Measurements from ENCODE around the gene CHRM5.

The CHRM5 gene

DNA sequence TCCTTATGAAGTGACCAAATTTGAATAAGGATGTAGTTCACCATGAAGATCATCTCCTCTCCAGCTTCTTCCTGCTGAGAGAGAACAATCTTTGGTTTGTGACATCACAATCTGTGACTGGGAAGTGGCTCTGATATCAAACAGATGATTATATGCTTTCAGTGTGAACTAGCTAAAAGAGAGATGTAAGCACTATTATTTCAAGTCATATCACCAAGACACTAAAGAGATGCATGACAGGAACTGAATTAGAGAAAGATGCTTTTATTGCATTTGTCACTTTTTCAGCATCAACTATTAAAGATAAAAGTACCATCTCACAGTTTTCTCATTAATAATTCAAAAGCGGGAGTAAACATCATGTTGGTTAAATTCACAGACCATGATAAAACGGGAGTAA, 3.5 kb downstream of the CHRM5 start:
- TF ChIP-seq EZH2phosphoT487 (IDR thresholded peaks at IDR 0.05; ENCODE audit: low read length) (no peak), EZH2 (optimal IDR thresholded peaks at IDR 0.05; ENCODE audit: low read depth, low read length) (no peak)
- TF ChIP-seq, protein P1, sequence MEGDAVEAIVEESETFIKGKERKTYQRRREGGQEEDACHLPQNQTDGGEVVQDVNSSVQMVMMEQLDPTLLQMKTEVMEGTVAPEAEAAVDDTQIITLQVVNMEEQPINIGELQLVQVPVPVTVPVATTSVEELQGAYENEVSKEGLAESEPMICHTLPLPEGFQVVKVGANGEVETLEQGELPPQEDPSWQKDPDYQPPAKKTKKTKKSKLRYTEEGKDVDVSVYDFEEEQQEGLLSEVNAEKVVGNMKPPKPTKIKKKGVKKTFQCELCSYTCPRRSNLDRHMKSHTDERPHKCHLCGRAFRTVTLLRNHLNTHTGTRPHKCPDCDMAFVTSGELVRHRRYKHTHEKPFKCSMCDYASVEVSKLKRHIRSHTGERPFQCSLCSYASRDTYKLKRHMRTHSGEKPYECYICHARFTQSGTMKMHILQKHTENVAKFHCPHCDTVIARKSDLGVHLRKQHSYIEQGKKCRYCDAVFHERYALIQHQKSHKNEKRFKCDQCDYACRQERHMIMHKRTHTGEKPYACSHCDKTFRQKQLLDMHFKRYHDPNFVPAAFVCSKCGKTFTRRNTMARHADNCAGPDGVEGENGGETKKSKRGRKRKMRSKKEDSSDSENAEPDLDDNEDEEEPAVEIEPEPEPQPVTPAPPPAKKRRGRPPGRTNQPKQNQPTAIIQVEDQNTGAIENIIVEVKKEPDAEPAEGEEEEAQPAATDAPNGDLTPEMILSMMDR (IDR thresholded peaks at IDR 0.05; ENCODE audit: low read length), result no peak

DNA sequence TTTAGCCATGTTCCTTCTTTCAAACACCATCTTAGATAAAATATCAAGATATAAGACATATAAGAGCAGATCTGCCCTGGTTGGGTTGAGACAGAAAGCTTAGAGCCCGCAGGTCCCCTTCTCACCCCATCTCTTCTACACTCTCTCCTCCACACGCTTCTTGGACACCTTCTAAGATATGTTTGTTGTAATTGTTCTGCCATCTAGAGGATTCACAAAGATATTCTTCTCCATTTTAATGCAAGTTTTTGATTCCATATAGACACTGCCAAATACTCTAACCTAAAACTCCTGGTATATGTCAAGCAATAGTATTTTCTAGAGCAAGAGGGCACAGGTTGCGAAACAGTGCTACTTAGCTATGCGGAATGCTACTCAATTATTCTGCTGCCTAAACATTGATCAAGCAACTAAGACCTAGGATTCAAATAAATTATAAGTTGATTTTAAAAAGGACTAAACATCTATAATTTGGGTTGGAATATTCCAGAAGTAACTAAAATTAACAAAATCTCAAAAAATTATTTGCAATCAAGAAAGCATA, 6.8 kb downstream of the CHRM5 start:
- TF ChIP-seq, protein P1 (IDR thresholded peaks at IDR 0.05; ENCODE audit: low read length), result no peak
- TF ChIP-seq EZH2 (optimal IDR thresholded peaks at IDR 0.05; ENCODE audit: low read depth, low read length) (no peak), EZH2phosphoT487 (IDR thresholded peaks at IDR 0.05; ENCODE audit: low read length) (no peak)

More for the DNA sequence above, 3.5 kb downstream of the CHRM5 start:
- no peaks in the 10 kb centered on the region for H3F3A ChIP-seq (ENCODE audit: insufficient read depth, low read length)
- H3K4me1 ChIP-seq (ENCODE audit: low read length), result no peaks in the 10 kb centered on the region
- no peak for DNase-seq
- no peak overlapping the region for H3K4me2 ChIP-seq (ENCODE audit: low read depth, low read length)
- no peaks in the 10 kb centered on the region for H4K20me1 ChIP-seq (ENCODE audit: insufficient read depth, low read length)
- no peaks in the 10 kb centered on the region for H3K9me2 ChIP-seq (replicated peaks; ENCODE audit: insufficient read depth, low read length)
- H3K27me3 ChIP-seq (replicated peaks; ENCODE audit: insufficient read depth, low read length), result no peaks in the 10 kb centered on the region
- no peak overlapping the region for H3K4me3 ChIP-seq (ENCODE audit: low read length)
- H3K9ac ChIP-seq (ENCODE audit: low read length), result no peak overlapping the region
- H3K27ac ChIP-seq (ENCODE audit: low read length), result no peak overlapping the region
- H2AFZ ChIP-seq (ENCODE audit: low read length), result no peak overlapping the region
- 0 out of 2 replicates have a peak, but pooled peaks cover 3% of the 10 kb centered on the region for H3K79me2 ChIP-seq (ENCODE audit: low read length)
- H3K36me3 ChIP-seq (replicated peaks; ENCODE audit: insufficient read depth, low read length), result no peaks in the 10 kb centered on the region
- H3K9me3 ChIP-seq (replicated peaks; ENCODE audit: insufficient read depth, low read length), result no peaks in the 10 kb centered on the region

DNA sequence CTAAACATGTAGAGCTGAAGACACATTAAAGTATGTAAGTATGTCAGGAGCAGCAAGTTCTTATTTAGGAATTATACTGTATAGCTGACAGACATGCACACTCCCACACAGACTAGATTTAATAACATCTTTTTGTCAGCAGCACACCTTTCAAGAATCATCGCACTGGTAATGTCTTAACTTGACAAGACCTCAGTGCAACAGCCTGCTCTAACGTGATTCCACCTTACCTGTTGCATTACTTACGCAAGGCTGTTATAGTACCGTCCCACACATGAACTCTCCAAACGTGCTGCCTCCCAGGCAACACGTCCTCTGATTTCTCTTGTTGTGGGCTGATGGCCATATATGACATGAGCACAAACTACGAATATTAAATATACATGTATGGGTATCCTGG, 11.9 kb downstream of the CHRM5 start:
- TF ChIP-seq EZH2phosphoT487 (IDR thresholded peaks at IDR 0.05; ENCODE audit: low read length) (no peak), EZH2 (optimal IDR thresholded peaks at IDR 0.05; ENCODE audit: low read depth, low read length) (no peak)
- TF ChIP-seq, protein P1 (IDR thresholded peaks at IDR 0.05; ENCODE audit: low read length), result no peak
- Histone ChIP-seq H3K36me3 (replicated peaks; ENCODE audit: insufficient read depth, low read length) (no peaks in the 10 kb centered on the region), H3K4me1 (ENCODE audit: low read length) (no peaks in the 10 kb centered on the region), H3K27me3 (replicated peaks; ENCODE audit: insufficient read depth, low read length) (no peaks in the 10 kb centered on the region), H3K79me2 (ENCODE audit: low read length) (no peaks in the 10 kb centered on the region), H2AFZ (ENCODE audit: low read length) (no peak overlapping the region), H4K20me1 (ENCODE audit: insufficient read depth, low read length) (no peaks in the 10 kb centered on the region), H3K4me2 (ENCODE audit: low read depth, low read length) (no peak overlapping the region), H3K9ac (ENCODE audit: low read length) (no peak overlapping the region), H3K4me3 (ENCODE audit: low read length) (no peak overlapping the region), H3K27ac (ENCODE audit: low read length) (no peak overlapping the region), H3F3A (ENCODE audit: insufficient read depth, low read length) (no peaks in the 10 kb centered on the region), H3K9me3 (replicated peaks; ENCODE audit: insufficient read depth, low read length) (no peaks in the 10 kb centered on the region), H3K9me2 (replicated peaks; ENCODE audit: insufficient read depth, low read length) (no peaks in the 10 kb centered on the region)
- no peak for DNase-seq

More for the DNA sequence above, 6.8 kb downstream of the CHRM5 start:
- Histone ChIP-seq H2AFZ (ENCODE audit: low read length) (no peak overlapping the region), H3K4me2 (ENCODE audit: low read depth, low read length) (no peak overlapping the region), H3F3A (ENCODE audit: insufficient read depth, low read length) (no peaks in the 10 kb centered on the region), H3K4me3 (ENCODE audit: low read length) (no peak overlapping the region), H3K79me2 (ENCODE audit: low read length) (0 out of 2 replicates have a peak, but pooled peaks cover 3% of the 10 kb centered on the region), H3K9ac (ENCODE audit: low read length) (no peak overlapping the region), H3K4me1 (ENCODE audit: low read length) (no peaks in the 10 kb centered on the region), H3K27me3 (replicated peaks; ENCODE audit: insufficient read depth, low read length) (no peaks in the 10 kb centered on the region), H3K36me3 (replicated peaks; ENCODE audit: insufficient read depth, low read length) (no peaks in the 10 kb centered on the region), H3K9me2 (replicated peaks; ENCODE audit: insufficient read depth, low read length) (no peaks in the 10 kb centered on the region), H3K9me3 (replicated peaks; ENCODE audit: insufficient read depth, low read length) (no peaks in the 10 kb centered on the region), H3K27ac (ENCODE audit: low read length) (no peak overlapping the region), H4K20me1 (ENCODE audit: insufficient read depth, low read length) (no peaks in the 10 kb centered on the region)
- DNase-seq, result no peak

Measured in MM.1S (cell line).